HG02763 (cell line): ENCODE measurements around the gene SLX9.
"Not testable (repeated sequence)": the region's sequence is repeated elsewhere in the genome, so short reads cannot be mapped to it uniquely, and the experiment has no call there.

Source experiments
- ATAC-seq: cut with Tn5 transposase; IDR thresholded peaks from one replicate; pipeline ENCODE4 v1.9.1; 2021; ENCODE audit warnings: mild to moderate bottlenecking, moderate library complexity; ENCODE audit not compliant: unreplicated experiment

SLX9 gene

GRCh38 chr21:45015469-45015860, 75.6 kb downstream of the SLX9 start:
- ATAC-seq, result no peak

- ATAC-seq, result no peak
Observed at GRCh38 chr21:45016031-45016405, 76.2 kb downstream of the SLX9 start.

GRCh38 chr21:45016406-45017038, 76.7 kb downstream of the SLX9 start:
- no peak for ATAC-seq

GRCh38 chr21:45017039-45017960, 77.5 kb downstream of the SLX9 start:
- no peak for ATAC-seq

- no peak for ATAC-seq
Observed at GRCh38 chr21:45018131-45019075, 78.6 kb downstream of the SLX9 start.

GRCh38 chr21:45019076-45019886, 79.5 kb downstream of the SLX9 start:
- ATAC-seq, result no peak

- no peak for ATAC-seq
Observed at GRCh38 chr21:45019887-45020537, 80.2 kb downstream of the SLX9 start.

- no peak for ATAC-seq
Observed at GRCh38 chr21:45020629-45021427, 81.0 kb downstream of the SLX9 start.

GRCh38 chr21:45021428-45022347, 81.9 kb downstream of the SLX9 start:
- no peak for ATAC-seq

GRCh38 chr21:45022348-45022675, 82.5 kb downstream of the SLX9 start:
- no peak for ATAC-seq

- ATAC-seq, result no peak
Observed at GRCh38 chr21:45022736-45023135, 82.9 kb downstream of the SLX9 start.

- ATAC-seq, result not testable (repeated sequence)
Observed at GRCh38 chr21:45024516-45024915, 84.7 kb downstream of the SLX9 start.

GRCh38 chr21:45026066-45026745, 86.4 kb downstream of the SLX9 start:
- ATAC-seq, result no peak
